ENCODE data around the gene PLEKHA4. TPM values are rescaled to one million over a fixed set of nuclear protein-coding genes. Genes with fewer than 3 reads are reported as not detected.

Gene PLEKHA4
- total and polyA plus RNA-seq, 9 of the 15 experiments (the other 6 are each of a cell fraction or from before 2014, with no cell fraction given), result 0.07 to 30.8 (median 11.4) TPM

DNA sequence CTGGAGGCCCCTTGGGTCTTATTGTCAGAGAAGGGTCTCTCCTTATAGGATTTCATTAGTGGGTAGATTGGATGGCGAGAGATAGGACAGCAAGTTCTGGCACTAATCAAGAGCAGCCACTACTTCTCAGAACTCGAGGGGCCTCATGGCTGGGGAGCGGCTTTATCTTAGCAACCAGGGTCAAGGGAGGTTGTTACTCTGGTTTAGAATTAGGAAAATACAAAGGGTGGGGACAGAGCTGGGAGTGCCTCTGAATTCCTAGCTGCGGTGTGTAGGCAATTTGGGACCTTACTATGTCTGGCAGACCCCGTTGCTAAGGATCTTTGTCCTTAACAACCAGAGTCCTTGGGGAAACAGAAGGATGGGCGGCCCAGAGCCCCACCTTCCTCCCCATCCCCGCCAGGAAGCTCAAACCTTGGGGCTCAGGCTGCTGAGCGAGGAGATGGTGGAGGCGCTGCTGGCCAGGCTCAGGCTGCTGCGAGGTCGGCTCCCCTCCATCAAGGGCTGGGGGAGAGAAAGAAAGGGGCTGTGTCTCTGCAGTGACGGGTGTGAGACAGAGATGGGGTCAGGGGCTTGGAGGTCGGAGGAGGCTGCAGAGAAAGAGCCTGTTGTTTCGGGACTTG is 1.2 kb downstream of the PLEKHA4 start:
- Histone ChIP-seq H3K27ac (ENCODE audit: extremely low read depth, low read depth, low read length) (peak overlapping the region; percentile 24; the same call in 1 of the 3 replicates), H3K9me3 (replicated peaks; ENCODE audit: control insufficient read depth, insufficient read depth, low read depth, low read length) (no peaks in the 10 kb centered on the region), H3K9me1 (ENCODE audit: control insufficient read depth, insufficient read depth, low read length) (no peaks in the 10 kb centered on the region), H3K9ac (ENCODE audit: insufficient read depth in 1 of 2, low read depth in 2 of 2, low read length in 2 of 2) (peak overlapping the region; percentile 56 to 91; a peak in 3 of 4 replicates), H3K4me1 (replicated peaks in 1 of 2; ENCODE audit: control insufficient read depth in 2 of 2, insufficient read depth in 2 of 2, low read length in 2 of 2) (peaks cover 28 to 49% of the 10 kb centered on the region in 2 experiments), H4K20me1 (replicated peaks; ENCODE audit: control insufficient read depth, insufficient read depth, low read length) (no peaks in the 10 kb centered on the region), H3K4me2 (ENCODE audit: insufficient read depth, low read length) (peak overlapping the region; percentile 79), H3K4me3 (0 out of 2 replicates have a peak overlapping the region, but pooled peaks have one; percentile 17), H3K79me2 (ENCODE audit: control insufficient read depth, insufficient read depth, low read length) (peaks cover 1% of the 10 kb centered on the region; the same call in 2 of the 3 replicates), H2AFZ (ENCODE audit: low read depth, low read length) (peak overlapping the region; percentile 57), H3K27me3 (ENCODE audit: control insufficient read depth in 2 of 2, insufficient read depth in 2 of 2, low read length in 2 of 2) (no peaks in the 10 kb centered on the region), H3K36me3 (ENCODE audit: control insufficient read depth, insufficient read depth, low read length) (no peaks in the 10 kb centered on the region)
- BruUV-seq (replicated peaks), result no TSS peak
- peak; percentile 91 for FAIRE-seq
- in situ Hi-C loops (cut with MboI), result no loop called here
- intact Hi-C loops (cut with micrococcal nuclease), result no loop called here
- peak; percentile 75 for ATAC-seq
- ChIA-PET CTCF (ENCODE audit: low intra/inter-chr PET ratio) (no interaction called here), POLR2A (interaction anchor here (0.5 to 1.0 kb wide), 4 partner anchors 9 to 151 kb away, joined by 3 to 6 read pairs (median 4); no protein-coding TSS in a partner anchor)
- peak; percentile 25 to 80 (median 50) for DNase-seq (ENCODE audit: extremely low read depth in 1 of 4, low spot score in 3 of 4)
- WGBS (ENCODE audit: insufficient coverage, low coverage, missing lambda C conversion rate), result 2% methylated on average over 12 of the region's 14 CpGs
- TF ChIP-seq EP300 (IDR thresholded peaks at IDR 0.05; ENCODE audit: low read length), result peak; percentile 35; the same call in 1 of the 2 replicates
- TF ChIP-seq, protein P1, sequence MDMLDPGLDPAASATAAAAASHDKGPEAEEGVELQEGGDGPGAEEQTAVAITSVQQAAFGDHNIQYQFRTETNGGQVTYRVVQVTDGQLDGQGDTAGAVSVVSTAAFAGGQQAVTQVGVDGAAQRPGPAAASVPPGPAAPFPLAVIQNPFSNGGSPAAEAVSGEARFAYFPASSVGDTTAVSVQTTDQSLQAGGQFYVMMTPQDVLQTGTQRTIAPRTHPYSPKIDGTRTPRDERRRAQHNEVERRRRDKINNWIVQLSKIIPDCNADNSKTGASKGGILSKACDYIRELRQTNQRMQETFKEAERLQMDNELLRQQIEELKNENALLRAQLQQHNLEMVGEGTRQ (CRISPR knock-in tag; IDR thresholded peaks at IDR 0.05), result no peak
- TF ChIP-seq, protein P2, sequence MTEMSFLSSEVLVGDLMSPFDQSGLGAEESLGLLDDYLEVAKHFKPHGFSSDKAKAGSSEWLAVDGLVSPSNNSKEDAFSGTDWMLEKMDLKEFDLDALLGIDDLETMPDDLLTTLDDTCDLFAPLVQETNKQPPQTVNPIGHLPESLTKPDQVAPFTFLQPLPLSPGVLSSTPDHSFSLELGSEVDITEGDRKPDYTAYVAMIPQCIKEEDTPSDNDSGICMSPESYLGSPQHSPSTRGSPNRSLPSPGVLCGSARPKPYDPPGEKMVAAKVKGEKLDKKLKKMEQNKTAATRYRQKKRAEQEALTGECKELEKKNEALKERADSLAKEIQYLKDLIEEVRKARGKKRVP (CRISPR knock-in tag; IDR thresholded peaks at IDR 0.05), result no peak
- TF ChIP-seq, protein P3, sequence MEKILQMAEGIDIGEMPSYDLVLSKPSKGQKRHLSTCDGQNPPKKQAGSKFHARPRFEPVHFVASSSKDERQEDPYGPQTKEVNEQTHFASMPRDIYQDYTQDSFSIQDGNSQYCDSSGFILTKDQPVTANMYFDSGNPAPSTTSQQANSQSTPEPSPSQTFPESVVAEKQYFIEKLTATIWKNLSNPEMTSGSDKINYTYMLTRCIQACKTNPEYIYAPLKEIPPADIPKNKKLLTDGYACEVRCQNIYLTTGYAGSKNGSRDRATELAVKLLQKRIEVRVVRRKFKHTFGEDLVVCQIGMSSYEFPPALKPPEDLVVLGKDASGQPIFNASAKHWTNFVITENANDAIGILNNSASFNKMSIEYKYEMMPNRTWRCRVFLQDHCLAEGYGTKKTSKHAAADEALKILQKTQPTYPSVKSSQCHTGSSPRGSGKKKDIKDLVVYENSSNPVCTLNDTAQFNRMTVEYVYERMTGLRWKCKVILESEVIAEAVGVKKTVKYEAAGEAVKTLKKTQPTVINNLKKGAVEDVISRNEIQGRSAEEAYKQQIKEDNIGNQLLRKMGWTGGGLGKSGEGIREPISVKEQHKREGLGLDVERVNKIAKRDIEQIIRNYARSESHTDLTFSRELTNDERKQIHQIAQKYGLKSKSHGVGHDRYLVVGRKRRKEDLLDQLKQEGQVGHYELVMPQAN (IDR thresholded peaks at IDR 0.05; ENCODE audit: borderline replicate concordance), result no peak
- TF ChIP-seq SOX6 (IDR thresholded peaks at IDR 0.05), result peak; percentile 47; the same call in 1 of the 2 replicates
- no peak for TF ChIP-seq CEBPG (CRISPR knock-in tag; IDR thresholded peaks at IDR 0.05)
- TF ChIP-seq CEBPG (tag; conservative IDR thresholded peaks at IDR 0.05 in 1 of 2, IDR thresholded peaks at IDR 0.05 in 1 of 2), result no peak
- no peak for TF ChIP-seq ZNF143 (CRISPR knock-in tag; IDR thresholded peaks at IDR 0.05)
- no peak for TF ChIP-seq SREBF2 (CRISPR knock-in tag; IDR thresholded peaks at IDR 0.05)
- TF ChIP-seq, protein P4, sequence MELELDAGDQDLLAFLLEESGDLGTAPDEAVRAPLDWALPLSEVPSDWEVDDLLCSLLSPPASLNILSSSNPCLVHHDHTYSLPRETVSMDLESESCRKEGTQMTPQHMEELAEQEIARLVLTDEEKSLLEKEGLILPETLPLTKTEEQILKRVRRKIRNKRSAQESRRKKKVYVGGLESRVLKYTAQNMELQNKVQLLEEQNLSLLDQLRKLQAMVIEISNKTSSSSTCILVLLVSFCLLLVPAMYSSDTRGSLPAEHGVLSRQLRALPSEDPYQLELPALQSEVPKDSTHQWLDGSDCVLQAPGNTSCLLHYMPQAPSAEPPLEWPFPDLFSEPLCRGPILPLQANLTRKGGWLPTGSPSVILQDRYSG (tag; conservative IDR thresholded peaks at IDR 0.05; ENCODE audit: low read depth), result no peak
- TF ChIP-seq ZNF583 (CRISPR knock-in tag; IDR thresholded peaks at IDR 0.05), result no peak
- no peak for TF ChIP-seq ZNF584 (CRISPR knock-in tag; IDR thresholded peaks at IDR 0.05; ENCODE audit: low read depth)
- peak; percentile 77 for TF ChIP-seq ARID1B (IDR thresholded peaks at IDR 0.05)
- no peak for TF ChIP-seq PTRF (tag; IDR thresholded peaks at IDR 0.05)
- no peak for TF ChIP-seq BRCA1 (IDR thresholded peaks at IDR 0.05)
- no peak for TF ChIP-seq BRCA1 (CRISPR knock-in tag; IDR thresholded peaks at IDR 0.05)
- TF ChIP-seq POLR2AphosphoS5 (IDR thresholded peaks at IDR 0.05; ENCODE audit: control insufficient read depth, insufficient read depth, low read depth, low read length), result peak; percentile 47; the same call in 1 of the 2 replicates
- TF ChIP-seq HSF4 (CRISPR knock-in tag; IDR thresholded peaks at IDR 0.05; ENCODE audit: borderline replicate concordance), result no peak
- TF ChIP-seq POLR2AphosphoS2 (IDR thresholded peaks at IDR 0.05; ENCODE audit: low read length), result no peak
